GM12878 (cell line): ENCODE results near the gene SVOP. TPM values are rescaled to one million over a fixed set of nuclear protein-coding genes. Genes with fewer than 3 reads are reported as not detected.

Source experiments
- ATAC-seq: fragments of 200-7000 bp; cut with Tn5 transposase; 3 replicates; pipeline ENCODE4 v1.9.1; 2020; ENCODE audit warnings: mild to moderate bottlenecking, moderate library complexity
- BruUV-seq: library from RNA; stranded (reverse); fragments of 400-500 nt; replicated peaks from 2 replicates; lab custom pipeline; 2021; lab: Mats Ljungman, UMichigan
- CTCF ChIA-PET: fragments of 300-600 bp; sonication (Branson Sonifier 250); formaldehyde crosslinking; extraction: SDS; loops from one replicate; lab custom pipeline; 2021; ENCODE audit warnings: inconsistent platforms; lab: Yijun Ruan, JAX
- POLR2A ChIA-PET: fragments of 350-600 bp; formaldehyde crosslinking; extraction: SDS; loops from one replicate; lab custom pipeline; 2021; ENCODE audit warnings: inconsistent platforms; lab: Charles Lee
- RAD21 ChIA-PET: fragments of 300-600 bp; sonication (Branson Sonifier 250); formaldehyde crosslinking; loops from one replicate; lab custom pipeline; 2023; ENCODE audit warnings: antibody characterized with exemption; ENCODE audit not compliant: unreplicated experiment; lab: Charles Lee
- SMC1A ChIA-PET: fragments of 300-600 bp; sonication (Branson Sonifier 250); formaldehyde crosslinking; loops from one replicate; lab custom pipeline; 2023; ENCODE audit not compliant: unreplicated experiment, uncharacterized antibody; lab: Charles Lee
- DNase-seq: peaks from one replicate; pipeline ENCODE4 v3.0.0-alpha.2; 2011; ENCODE audit warnings: low read depth, low spot score
- FAIRE-seq: peaks from 3 replicates; lab custom pipeline; 2011; peaks lifted over from hg19 to GRCh38; lab: Jason Lieb, UNC
- H2AFZ ChIP-seq: 2 replicates; pipeline ENCODE4 v1.6.0; 2011; ENCODE audit warnings: low read depth, low read length, control low read depth; ENCODE audit not compliant: control insufficient read depth
- H3K27ac ChIP-seq: 2 replicates; pipeline ENCODE4 v1.5.1; 2011; ENCODE audit warnings: control low read depth; ENCODE audit not compliant: control insufficient read depth, insufficient read depth
- H3K27me3 ChIP-seq, 2 experiments: replicated peaks in 1 of 2; 2 replicates each; pipeline versions ENCODE4 v1.6.0 to v1.6.1; 2011; ENCODE audit warnings: low read length in 1 of 2; ENCODE audit not compliant: control insufficient read depth in 2 of 2, insufficient read depth in 2 of 2
- H3K36me3 ChIP-seq, 2 experiments: 2 replicates each; pipeline ENCODE4 v1.5.1; 2011; ENCODE audit warnings: low read length in 1 of 2; ENCODE audit not compliant: control insufficient read depth in 2 of 2, insufficient read depth in 2 of 2
- H3K4me1 ChIP-seq: 2 replicates; pipeline ENCODE4 v1.6.1; 2011; ENCODE audit warnings: mild to moderate bottlenecking, low read length, moderate library complexity, mixed read lengths; ENCODE audit not compliant: control insufficient read depth, insufficient read depth
- H3K4me2 ChIP-seq: 2 replicates; pipeline ENCODE4 v1.6.0; 2011; ENCODE audit warnings: control low read depth; ENCODE audit not compliant: control insufficient read depth, insufficient read depth
- H3K4me3 ChIP-seq: fragments of 200-600 bp; sonication (generic); 2 replicates; pipeline ENCODE4 v1.5.1; 2016
- H3K79me2 ChIP-seq: 2 replicates; pipeline ENCODE4 v1.6.0; 2011; ENCODE audit warnings: low read length; ENCODE audit not compliant: control insufficient read depth, insufficient read depth
- H3K9ac ChIP-seq: 2 replicates; pipeline ENCODE4 v1.8.0; 2011; ENCODE audit warnings: low read length, control low read depth, mixed read lengths; ENCODE audit not compliant: control insufficient read depth, insufficient read depth
- H3K9me3 ChIP-seq: replicated peaks from 3 replicates; pipeline ENCODE4 v1.5.1; 2011; ENCODE audit warnings: mild to moderate bottlenecking, low read length; ENCODE audit not compliant: control insufficient read depth, insufficient read depth
- H4K20me1 ChIP-seq: 2 replicates; pipeline ENCODE4 v1.6.0; 2011; ENCODE audit not compliant: control insufficient read depth, insufficient read depth
- BHLHE40 ChIP-seq, 2 experiments: fragments of 450-650 bp in 1 of 2; IDR thresholded peaks; 2 replicates each; pipeline ENCODE4 v1.6.1; 2011 to 2017; ENCODE audit warnings: low read depth in 2 of 2, borderline replicate concordance in 1 of 2, improper control_type of control experiment in 1 of 2, low read length in 1 of 2, mild to moderate bottlenecking in 1 of 2
- EP300 ChIP-seq, 2 experiments: fragments of 150-350 bp in 1 of 2; IDR thresholded peaks; 2 replicates each; pipeline ENCODE4 v1.6.1; 2011 to 2012; ENCODE audit warnings: low read depth in 2 of 2, low read length in 2 of 2, borderline replicate concordance in 1 of 2, improper control_type of control experiment in 1 of 2, inconsistent platforms in 1 of 2; ENCODE audit not compliant: control insufficient read depth in 1 of 2
- MLLT1 ChIP-seq: fragments of 450-650 bp; IDR thresholded peaks from 2 replicates; pipeline ENCODE4 v1.6.1; 2016; ENCODE audit warnings: mild to moderate bottlenecking
- RUNX3 ChIP-seq: IDR thresholded peaks from 2 replicates; pipeline ENCODE4 v1.6.1; 2012; ENCODE audit warnings: low read length, inconsistent platforms
- ZZZ3 ChIP-seq: IDR thresholded peaks from 2 replicates; pipeline ENCODE4 v1.6.1; 2011; ENCODE audit warnings: low read depth; ENCODE audit not compliant: control insufficient read depth, insufficient read length
- WGBS: methylation state at CpG from one replicate; pipeline ENCODE4 v1.1.6; 2016; ENCODE audit warnings: low lambda C conversion rate; ENCODE audit not compliant: insufficient replicate concordance, insufficient coverage; ENCODE audit errors: missing lambda C conversion rate; 5-methylcytosine and 5-hydroxymethylcytosine counted together
- in situ Hi-C: fragments of 300-500 bp; cut with MboI; formaldehyde crosslinking; loops from 9 replicates; pipeline ENCODE4 v1.14.3; 2018; ENCODE audit warnings: mixed read lengths
- intact Hi-C: fragments of 100-400 bp; cut with micrococcal nuclease; formaldehyde crosslinking; loops from one replicate; pipeline ENCODE4 v1.14.2; 2022; ENCODE audit not compliant: unreplicated experiment
- polyA plus RNA-seq, 11 experiments: library from polyadenylated mRNA; depleted of rRNA in 4 of 11; unstranded in 6 of 11; stranded (reverse) in 5 of 11; fragments of >200 nt; fragmentation: Nextera tagmentation in 4 of 11; fragmentation: Illumina TruSeq in 1 of 11; extraction: Ambion mirVana in 4 of 11; extraction: Trizol in 1 of 11; gene quantifications; 1 replicate in 1 of 11; 2 replicates in 10 of 11; pipeline versions ENCODE4 v1.2.1 to v1.2.3, GENCODE V29; 2011 to 2016; ENCODE audit warnings: inconsistent platforms in 2 of 11, missing spikeins in 2 of 11, low read depth in 1 of 11
- total RNA-seq, 4 experiments: library from RNA; depleted of rRNA in 3 of 4; stranded (reverse); fragments of >200 nt in 3 of 4; fragmentation: Illumina TruSeq in 1 of 4; extraction: Trizol in 1 of 4; gene quantifications; 2 replicates each; pipeline versions ENCODE4 v1.2.1 to v1.2.3, GENCODE V29; 2013 to 2021

The SVOP gene
- total and polyA plus RNA-seq, 10 of the 15 experiments (the other 5 are each of a cell fraction or from before 2014, with no cell fraction given): under 0.01 TPM; not detected in 9

- TF ChIP-seq EP300 (IDR thresholded peaks at IDR 0.05; ENCODE audit: borderline replicate concordance in 1 of 2, control insufficient read depth in 1 of 2, low read depth in 2 of 2, low read length in 2 of 2): peak in 1 of 2 experiments; percentile 61; a peak in 1 of 4 replicates
- no peak for TF ChIP-seq BHLHE40 (IDR thresholded peaks at IDR 0.05; ENCODE audit: borderline replicate concordance in 1 of 2, low read depth in 2 of 2, low read length in 1 of 2)
- 0 out of 2 replicates have a peak, but pooled peaks have one; percentile 7 for TF ChIP-seq RUNX3
Observed at GRCh38 chr12:108860443-108860842, 160.4 kb downstream of the SVOP start (continued).

GRCh38 chr12:108859923-108860291 is 161.0 kb downstream of the SVOP start:
- no peaks in the 10 kb centered on the region for H4K20me1 ChIP-seq
- intact Hi-C loops: no loop called here
- H3K79me2 ChIP-seq: peaks cover 28% of the 10 kb centered on the region
- no peak for FAIRE-seq
- in situ Hi-C loops: no loop called here
- H3K4me2 ChIP-seq: peak overlapping the region; percentile 71
- ChIA-PET SMC1A (interaction anchor here (1.0 to 2.5 kb wide), 7 partner anchors 9 to 233 kb away, joined by 3 to 11 read pairs (median 4); partner anchors contain the start of gene ALKBH2), POLR2A (interaction anchor here (0.6 to 5.6 kb wide), 3 partner anchors 10 to 998 kb away, joined by 3 to 30 read pairs (median 4); no protein-coding TSS in a partner anchor), RAD21 (interaction anchor here (1.6 to 4.7 kb wide), 4 partner anchors 21 to 242 kb away, joined by 4 to 18 read pairs (median 10); no protein-coding TSS in a partner anchor), CTCF (interaction anchor here (0.9 to 1.9 kb wide), 4 partner anchors 131 to 242 kb away, joined by 3 to 7 read pairs (median 5); no protein-coding TSS in a partner anchor)
- no TSS peak for BruUV-seq
- DNase-seq: no peak
- no peak overlapping the region for H2AFZ ChIP-seq
- peak overlapping the region; percentile 32; the same call in 1 of the 2 replicates for H3K27ac ChIP-seq
- WGBS: 27% methylated on average over 1 of the region's 1 CpG
- H3K9me3 ChIP-seq: no peaks in the 10 kb centered on the region; the same call in 2 of the 3 replicates
- H3K27me3 ChIP-seq: no peaks in the 10 kb centered on the region
- no peak overlapping the region for H3K4me3 ChIP-seq
- no peak for ATAC-seq
- no peaks in the 10 kb centered on the region for H3K36me3 ChIP-seq
- peaks cover 40% of the 10 kb centered on the region for H3K4me1 ChIP-seq
- no peak for TF ChIP-seq MLLT1
- no peak for TF ChIP-seq ZZZ3
- H3K9ac ChIP-seq: no peak overlapping the region
